Calu3 (cell line): Measurements from ENCODE around the gene PHKG1. TPM values are rescaled to one million over a fixed set of nuclear protein-coding genes. Genes with fewer than 3 reads are reported as not detected.
"Not testable (repeated sequence)": the region's sequence is repeated elsewhere in the genome, so short reads cannot be mapped to it uniquely, and the experiment has no call there.

ENCODE experiments used
- BruUV-seq: library from RNA; stranded (reverse); fragments of 400-500 nt; replicated peaks from 2 replicates; lab custom pipeline; 2021; lab: Mats Ljungman, UMichigan
- CTCF ChIA-PET: fragments of 300-600 bp; sonication (Branson Sonifier 250); formaldehyde crosslinking; loops from one replicate; lab custom pipeline; 2022; ENCODE audit warnings: antibody characterized with exemption; lab: Charles Lee
- DNase-seq: peaks from one replicate; pipeline ENCODE4 v3.0.0; 2022
- H3K27ac Mint-ChIP-seq: one replicate; pipeline ENCODE4 v1.8.0; 2022; ENCODE audit warnings: mixed read lengths; ENCODE audit not compliant: unreplicated experiment
- H3K27me3 Mint-ChIP-seq: one replicate; pipeline ENCODE4 v1.8.0; 2022; ENCODE audit warnings: mixed read lengths; ENCODE audit not compliant: unreplicated experiment
- H3K36me3 Mint-ChIP-seq: one replicate; pipeline ENCODE4 v1.8.0; 2022; ENCODE audit warnings: mild to moderate bottlenecking, moderate library complexity, mixed read lengths; ENCODE audit not compliant: insufficient read depth, unreplicated experiment
- H3K4me1 Mint-ChIP-seq: one replicate; pipeline ENCODE4 v1.8.0; 2022; ENCODE audit warnings: mild to moderate bottlenecking, low read depth, mixed read lengths; ENCODE audit not compliant: unreplicated experiment
- H3K4me3 Mint-ChIP-seq: one replicate; pipeline ENCODE4 v1.8.0; 2022; ENCODE audit warnings: mild to moderate bottlenecking, low read depth, moderate library complexity, mixed read lengths; ENCODE audit not compliant: unreplicated experiment
- H3K9me3 Mint-ChIP-seq: one replicate; pipeline ENCODE4 v1.8.0; 2022; ENCODE audit warnings: low read depth, mixed read lengths; ENCODE audit not compliant: unreplicated experiment
- CTCF ChIP-seq: fragments of 200-600 bp; IDR thresholded peaks from one replicate; pipeline ENCODE4 v1.8.0; 2022; ENCODE audit warnings: antibody characterized with exemption; ENCODE audit not compliant: unreplicated experiment
- intact Hi-C: fragments of 100-400 bp; cut with micrococcal nuclease; formaldehyde crosslinking; loops from one replicate; pipeline ENCODE4 v1.10.0; 2022; ENCODE audit not compliant: unreplicated experiment
- total RNA-seq: library from RNA; stranded (reverse); gene quantifications from 2 replicates; pipeline ENCODE4 v1.2.3, GENCODE V29; 2022

PHKG1 gene
- total RNA-seq, 1 experiment from 2014 or later = 2.6 TPM

GRCh38 chr7:56124981-56125380 lies 32.2 kb upstream of the PHKG1 start:
- no peak overlapping the region for H3K4me3 Mint-ChIP-seq
- H3K4me1 Mint-ChIP-seq = no peaks in the 10 kb centered on the region
- CTCF ChIA-PET = interaction anchor here (0.6 kb wide), 1 partner anchor 1517 kb away, joined by 4 read pairs; no protein-coding TSS in a partner anchor
- H3K36me3 Mint-ChIP-seq = no peaks in the 10 kb centered on the region
- H3K27me3 Mint-ChIP-seq = no peaks in the 10 kb centered on the region
- BruUV-seq = no TSS peak
- no peak for DNase-seq
- intact Hi-C loops = no loop called here
- H3K9me3 Mint-ChIP-seq = peaks cover 3% of the 10 kb centered on the region
- no peak for TF ChIP-seq CTCF
- no peak overlapping the region for H3K27ac Mint-ChIP-seq

GRCh38 chr7:56121440-56121839 lies 28.7 kb upstream of the PHKG1 start:
- no TSS peak for BruUV-seq

GRCh38 chr7:56115852-56116538 lies 23.2 kb upstream of the PHKG1 start, which contains the start of gene NUPR2:
Gene NUPR2, minus strand, starts transcription at chr7:56116417. Its CDS starts 103 bp downstream, at chr7:56116314.
- no peak for TF ChIP-seq CTCF
- Mint-ChIP-seq H3K9me3 (peaks cover 3% of the 10 kb centered on the region), H3K4me3 (no peak within 1 kb of the TSS), H3K27me3 (no peaks in the 10 kb centered on the region), H3K4me1 (no peaks in the 10 kb centered on the region), H3K27ac (no peak within 1 kb of the TSS), H3K36me3 (no peaks in the 10 kb centered on the region)
- BruUV-seq = no TSS peak
- DNase-seq = no peak
- CTCF ChIA-PET = interaction anchor here (0.6 to 0.8 kb wide), 2 partner anchors 8 to 33 kb away, joined by 4 to 9 read pairs; no protein-coding TSS in a partner anchor
- intact Hi-C loops = no loop called here

More at GRCh38 chr7:56121440-56121839, 28.7 kb upstream of the PHKG1 start:
- H3K4me1 Mint-ChIP-seq = no peaks in the 10 kb centered on the region
- no peaks in the 10 kb centered on the region for H3K36me3 Mint-ChIP-seq
- peaks cover 3% of the 10 kb centered on the region for H3K9me3 Mint-ChIP-seq
- no peak for TF ChIP-seq CTCF
- intact Hi-C loops = no loop called here
- no peaks in the 10 kb centered on the region for H3K27me3 Mint-ChIP-seq
- CTCF ChIA-PET = interaction anchor here (0.6 kb wide), 1 partner anchor 379 kb away, joined by 3 read pairs; no protein-coding TSS in a partner anchor
- no peak for DNase-seq
- no peak overlapping the region for H3K4me3 Mint-ChIP-seq
- no peak overlapping the region for H3K27ac Mint-ChIP-seq

- H3K9me3 Mint-ChIP-seq, intact Hi-C loops: not testable (repeated sequence)
These were observed 19.5 kb upstream of the PHKG1 start for GRCh38 chr7:56112244-56112643.

GRCh38 chr7:56110611-56111010 lies 17.9 kb upstream of the PHKG1 start:
- CTCF ChIA-PET = no interaction called here
- no peak overlapping the region for H3K27ac Mint-ChIP-seq
- no peak overlapping the region for H3K4me3 Mint-ChIP-seq
- no peaks in the 10 kb centered on the region for H3K27me3 Mint-ChIP-seq
- H3K9me3 Mint-ChIP-seq = peaks cover 5% of the 10 kb centered on the region
- DNase-seq = no peak
- intact Hi-C loops = no loop called here
- BruUV-seq = no TSS peak
- peaks cover 16% of the 10 kb centered on the region for H3K36me3 Mint-ChIP-seq
- no peaks in the 10 kb centered on the region for H3K4me1 Mint-ChIP-seq
- TF ChIP-seq CTCF = no peak

More at GRCh38 chr7:56112244-56112643, 19.5 kb upstream of the PHKG1 start:
- H3K4me1 Mint-ChIP-seq, H3K27ac Mint-ChIP-seq, H3K36me3 Mint-ChIP-seq, BruUV-seq, CTCF ChIA-PET, H3K4me3 Mint-ChIP-seq, H3K27me3 Mint-ChIP-seq, DNase-seq: not testable (repeated sequence)
